HFFc6 (cell line): ENCODE results near the gene WNT4. TPM values are rescaled to one million over a fixed set of nuclear protein-coding genes. Genes with fewer than 3 reads are reported as not detected.

ENCODE experiments used
- total RNA-seq, 6 experiments: library from RNA; stranded (reverse); fragmentation: NEBNext Ultra II Directional; extraction: Animal tissue kit (Norgen Biotek cat#: 25700); gene quantifications; 2 replicates in 1 of 6; 3 replicates in 5 of 6; pipeline ENCODE4 v1.2.3, GENCODE V29; 2021

The WNT4 gene
- total RNA-seq, 6 experiments from 2014 or later: not detected

Other genes starting within 250 kb of the WNT4 start
- 100 to 1,000 TPM; 275 to 430 (median 297) TPM for gene HSPG2, start 205.8 kb downstream of the WNT4 start, total RNA-seq
- not detected for gene CELA3B, start 166.1 kb downstream of the WNT4 start, total RNA-seq
- not detected for gene CELA3A, start 141.4 kb downstream of the WNT4 start, total RNA-seq
- gene CDC42, start 90.4 kb downstream of the WNT4 start, total RNA-seq: 100 to 1,000 TPM; 273 to 298 (median 280) TPM